Retinal pigment epithelial cell (primary cell): ENCODE data around the gene MUS81.
"Not testable (repeated sequence)": the region's sequence is repeated elsewhere in the genome, so short reads cannot be mapped to it uniquely, and the experiment has no call there.

Source experiments
- DNase-seq: peaks from one replicate; pipeline ENCODE4 v3.0.0-alpha.2; 2010; ENCODE audit warnings: low read depth
- H3K4me3 ChIP-seq: 2 replicates; pipeline ENCODE4 v1.5.1; 2011; ENCODE audit warnings: mild to moderate bottlenecking, low read length, control low read depth, moderate library complexity
- CTCF ChIP-seq: conservative IDR thresholded peaks from 2 replicates; pipeline ENCODE4 v1.5.1; 2011; ENCODE audit warnings: low read depth, low read length, control low read depth, inconsistent platforms

The MUS81 gene

GRCh38 chr11:65834202-65834601 lies 26.0 kb upstream of the MUS81 start:
- peak overlapping the region; percentile 72 for H3K4me3 ChIP-seq
- no peak for TF ChIP-seq CTCF
- no peak for DNase-seq

GRCh38 chr11:65842144-65842543 lies 18.1 kb upstream of the MUS81 start:
- no peak for TF ChIP-seq CTCF
- DNase-seq: no peak
- no peak overlapping the region for H3K4me3 ChIP-seq

GRCh38 chr11:65843811-65844210 lies 16.4 kb upstream of the MUS81 start:
- H3K4me3 ChIP-seq: no peak overlapping the region
- TF ChIP-seq CTCF: no peak
- no peak for DNase-seq

- TF ChIP-seq CTCF: no peak
- H3K4me3 ChIP-seq: no peak overlapping the region
- no peak for DNase-seq
Measured at GRCh38 chr11:65844231-65844872, 15.9 kb upstream of the MUS81 start.

- no peak overlapping the region for H3K4me3 ChIP-seq
- no peak for TF ChIP-seq CTCF
- DNase-seq: no peak
Measured at GRCh38 chr11:65847746-65848145, 12.5 kb upstream of the MUS81 start.

GRCh38 chr11:65848693-65849092 lies 11.5 kb upstream of the MUS81 start:
- not testable (repeated sequence) for DNase-seq, H3K4me3 ChIP-seq

- no peak for DNase-seq
- no peak for TF ChIP-seq CTCF
- no peak overlapping the region for H3K4me3 ChIP-seq
Measured at GRCh38 chr11:65849366-65849765, 10.9 kb upstream of the MUS81 start.
